HG03066 (cell line): ENCODE measurements around the gene CTNNB1.

Experiments used
- ATAC-seq: cut with Tn5 transposase; IDR thresholded peaks from one replicate; pipeline ENCODE4 v1.9.1; 2021; ENCODE audit warnings: low read depth; ENCODE audit not compliant: unreplicated experiment

Gene CTNNB1

DNA sequence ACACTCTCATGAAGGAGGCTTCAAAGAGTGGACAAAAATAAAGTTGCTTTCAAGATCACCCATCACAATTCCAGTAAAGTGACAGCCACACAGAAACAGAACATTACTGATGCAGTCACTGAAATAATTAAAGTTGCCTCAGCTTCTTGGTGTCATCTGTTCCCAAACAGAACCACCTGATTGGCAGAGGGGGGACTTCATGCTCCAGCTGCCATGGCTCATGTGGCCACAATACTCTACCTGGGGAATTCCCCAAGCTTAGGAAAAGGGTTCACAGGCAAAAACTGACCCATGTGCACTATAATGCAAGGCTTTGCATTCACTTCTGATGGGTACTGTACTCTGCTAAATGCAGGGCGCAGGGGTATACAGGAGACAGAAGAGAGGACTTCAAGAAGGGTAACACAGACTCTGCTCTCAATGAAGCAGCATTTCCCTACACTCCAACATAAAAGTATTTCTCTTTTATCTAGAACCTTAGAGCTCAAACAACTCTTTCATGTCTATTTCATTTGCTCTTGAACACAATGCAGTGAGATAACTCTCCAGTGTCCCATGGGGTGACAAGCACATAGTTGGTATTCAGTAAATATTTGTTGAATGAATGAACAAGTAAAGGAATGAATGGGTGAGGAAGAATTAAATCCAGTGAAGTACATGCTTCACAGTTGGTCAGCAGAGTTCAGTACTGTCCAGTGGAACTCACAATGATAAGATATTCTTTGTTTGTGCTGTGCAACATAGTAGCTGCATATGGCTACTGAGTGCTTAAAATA, 8.6 kb upstream of the CTNNB1 start:
- no peak for ATAC-seq

DNA sequence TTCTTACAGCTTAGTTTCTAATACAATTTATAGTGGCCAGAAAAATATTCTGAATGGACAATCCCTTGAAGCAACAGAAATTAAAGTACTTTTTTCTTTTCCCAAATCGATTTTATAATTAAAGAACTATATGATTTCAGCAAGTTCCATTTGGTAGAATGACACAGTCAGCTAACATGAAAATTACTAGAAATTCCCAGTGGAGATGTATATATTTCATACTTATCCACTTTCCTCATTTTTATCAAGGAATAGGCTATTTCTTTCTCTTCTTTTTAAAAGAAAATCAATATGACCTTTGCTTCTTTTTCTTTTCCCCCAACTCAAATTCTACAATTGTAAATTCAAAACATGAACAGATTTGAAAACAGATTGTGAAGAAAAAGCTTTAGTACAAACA, 6.4 kb upstream of the CTNNB1 start:
- ATAC-seq: no peak

GRCh38 chr3:41193794-41194539, 5.3 kb upstream of the CTNNB1 start:
- ATAC-seq: no peak

- ATAC-seq: no peak
Measured at GRCh38 chr3:41194701-41195100, 4.6 kb upstream of the CTNNB1 start.

DNA sequence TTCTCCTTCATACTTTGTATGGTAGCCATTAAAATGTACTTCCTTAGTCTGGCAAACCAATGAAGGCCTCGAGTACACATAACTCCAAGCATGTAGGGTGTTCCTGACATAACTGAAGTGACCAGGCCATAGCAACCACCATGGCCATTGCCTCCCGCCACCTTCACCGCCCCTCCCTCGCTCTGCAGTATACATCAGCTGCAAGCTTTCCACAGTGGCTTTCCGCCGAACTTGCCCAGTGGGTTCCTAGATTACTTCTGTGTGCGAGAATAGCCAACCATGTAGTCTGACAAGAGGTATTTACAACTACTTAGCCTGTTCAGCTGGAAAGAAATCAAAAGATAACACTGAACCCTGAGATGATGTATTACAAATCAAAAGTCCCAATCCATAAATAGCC, 3.4 kb upstream of the CTNNB1 start:
- no peak for ATAC-seq

DNA sequence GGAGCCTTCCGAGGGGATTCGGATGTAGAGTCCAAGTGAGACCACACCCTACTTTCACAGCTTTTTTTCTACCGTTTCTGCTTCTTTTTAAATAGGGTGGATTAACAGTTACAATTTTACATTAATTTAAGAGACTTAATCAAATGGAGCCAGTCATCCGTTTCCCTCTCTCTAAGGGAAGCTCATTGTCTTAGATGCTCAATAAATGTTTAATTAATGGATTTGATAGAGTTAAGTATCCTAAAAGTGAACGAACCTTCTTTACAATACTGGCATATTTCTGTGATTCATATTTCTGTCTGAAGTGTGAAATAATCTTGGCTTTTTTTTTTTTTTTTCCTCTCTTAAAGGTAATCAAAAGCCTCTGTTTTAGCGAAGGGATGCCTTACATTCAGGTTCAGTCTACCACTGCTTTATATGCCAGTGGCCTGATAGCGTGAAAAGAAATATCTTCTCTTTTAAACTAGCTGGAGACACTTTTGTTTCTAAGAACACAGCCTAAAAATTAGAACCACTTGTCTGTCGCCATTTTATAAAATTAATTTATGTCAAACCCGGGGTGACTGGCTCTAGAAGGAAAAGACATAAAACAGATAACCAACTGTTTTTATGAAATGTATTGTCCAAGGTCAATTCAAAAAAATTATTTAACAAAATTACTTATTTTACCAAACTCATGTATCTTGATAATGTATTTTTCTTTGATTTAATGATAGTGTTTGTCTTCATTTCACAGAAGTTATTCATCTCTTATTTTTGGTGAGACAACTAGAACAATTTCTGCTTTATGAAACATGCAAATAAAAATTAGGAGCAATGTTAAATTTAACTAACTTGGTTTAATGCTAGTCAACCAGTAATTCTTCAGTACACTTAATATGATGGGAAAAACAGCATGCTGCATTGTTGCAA, 2.5 kb upstream of the CTNNB1 start:
- ATAC-seq: no peak

DNA sequence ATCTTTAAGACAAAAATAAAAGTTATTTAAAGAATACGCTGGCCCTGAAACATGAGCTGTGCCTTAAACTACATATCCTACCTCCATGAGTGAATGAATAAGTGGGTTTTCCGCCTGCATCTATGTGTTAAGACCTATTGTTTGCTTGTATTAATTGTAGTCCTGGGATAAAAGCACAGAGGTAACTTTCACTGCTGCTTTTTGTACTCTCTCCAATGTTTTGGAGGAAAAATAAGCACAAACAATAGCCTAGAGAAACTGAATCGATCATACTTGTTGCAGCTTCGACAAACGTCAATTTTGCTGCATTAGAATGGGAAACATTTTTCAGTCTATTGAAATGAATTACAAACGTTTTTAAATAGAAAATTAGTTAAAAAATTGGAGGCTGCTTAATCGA, 1.3 kb upstream of the CTNNB1 start:
- no peak for ATAC-seq

GRCh38 chr3:41198526-41198925, 779 bp upstream of the CTNNB1 start:
- ATAC-seq: peak; percentile 0

- ATAC-seq: peak; percentile 22
Measured at GRCh38 chr3:41199866-41200668, 762 bp downstream of the CTNNB1 start.

DNA sequence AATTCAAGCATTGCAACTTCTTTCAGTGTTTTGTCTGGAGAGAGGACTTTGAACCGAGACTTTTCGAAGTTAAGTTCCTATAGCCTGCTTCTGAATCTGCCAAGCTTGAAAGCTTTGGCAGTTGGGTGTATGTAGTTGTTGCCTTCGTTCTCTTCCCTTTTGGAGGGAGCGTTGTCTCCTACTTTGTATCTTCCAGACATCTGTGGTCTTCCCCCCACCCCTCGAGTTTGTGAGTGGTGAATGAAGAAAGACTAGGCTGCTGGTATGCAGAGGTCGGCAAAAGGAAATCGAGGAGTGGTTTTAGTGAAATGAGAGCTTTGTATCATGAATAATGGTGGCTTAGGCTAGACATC, 1.3 kb downstream of the CTNNB1 start:
- ATAC-seq: no peak

- ATAC-seq: no peak
Measured at GRCh38 chr3:41202075-41202833, 2.9 kb downstream of the CTNNB1 start.

- no peak for ATAC-seq
Measured at GRCh38 chr3:41202834-41203345, 3.6 kb downstream of the CTNNB1 start.

DNA sequence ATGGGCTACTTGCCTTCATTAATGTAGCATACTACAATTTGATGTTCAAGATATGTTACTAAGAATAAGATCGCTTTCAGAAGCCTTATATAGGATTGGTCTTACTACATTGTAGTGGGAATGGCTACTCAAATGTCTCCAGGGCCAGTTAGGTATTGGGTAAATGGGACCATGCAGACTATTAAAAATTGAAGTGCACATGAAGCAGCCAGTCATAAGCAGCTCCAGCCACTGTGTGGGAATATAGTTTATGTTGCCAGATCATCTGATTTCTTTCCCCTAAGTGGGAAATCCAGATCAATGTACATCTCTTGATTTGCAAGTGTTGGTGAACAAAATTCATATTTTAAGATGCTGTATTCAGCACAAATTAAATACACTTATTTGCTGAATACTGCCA, 5.1 kb downstream of the CTNNB1 start:
- no peak for ATAC-seq

- no peak for ATAC-seq
Measured at GRCh38 chr3:41205591-41205990, 6.3 kb downstream of the CTNNB1 start.

DNA sequence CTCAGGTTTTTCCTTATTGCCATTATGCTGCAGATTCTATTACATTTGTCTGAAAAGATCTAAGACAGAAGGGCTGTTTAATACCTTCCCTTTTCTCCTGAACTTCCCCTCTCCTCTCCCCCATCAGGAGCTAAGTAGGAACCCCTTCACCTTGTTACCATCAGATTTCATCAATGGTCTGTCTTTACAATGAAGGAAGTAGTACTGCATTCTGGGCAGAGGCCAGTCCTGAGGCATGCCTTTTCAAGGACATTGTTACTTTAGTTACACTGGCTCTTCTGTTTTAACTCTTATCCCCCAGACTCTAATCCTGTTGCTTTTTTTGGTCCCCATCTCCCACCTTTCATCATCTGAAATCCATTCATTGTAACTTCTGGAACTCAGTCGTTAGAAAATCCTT, 8.1 kb downstream of the CTNNB1 start:
- no peak for ATAC-seq

DNA sequence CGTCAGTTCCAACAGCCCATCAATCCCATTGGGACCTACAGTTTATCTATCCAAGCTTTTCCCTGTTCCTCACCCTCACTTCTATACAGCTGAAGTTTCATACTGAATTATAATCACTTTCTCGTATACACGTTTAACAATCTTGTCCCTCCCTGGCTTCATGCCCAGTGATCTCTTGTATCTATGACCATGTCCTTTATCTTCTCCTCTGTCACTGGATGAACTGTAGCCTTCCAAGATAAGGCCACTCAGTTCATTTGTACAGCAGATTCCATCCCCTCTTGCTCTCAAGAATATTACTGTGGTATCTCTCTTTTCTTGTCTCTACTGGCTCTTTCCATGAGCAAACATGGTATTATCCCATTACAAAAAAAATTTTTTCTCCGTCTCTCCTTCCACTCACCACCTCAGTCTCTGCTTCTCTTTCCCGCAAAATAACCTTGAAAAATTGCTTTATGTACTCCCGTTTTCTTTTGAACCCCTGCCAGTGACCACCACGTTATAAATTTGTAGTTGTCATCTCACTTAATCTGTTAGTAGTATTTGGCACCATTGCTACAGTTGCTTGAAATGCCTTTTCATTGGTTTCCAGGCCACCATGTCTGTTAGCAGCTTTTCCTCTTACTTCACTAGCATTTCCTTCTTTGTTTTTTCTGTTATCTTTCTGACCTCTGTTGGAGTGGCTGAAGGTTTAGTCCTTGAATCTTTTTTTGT, 9.4 kb downstream of the CTNNB1 start:
- ATAC-seq: no peak

- ATAC-seq: no peak
Measured at GRCh38 chr3:41209646-41210045, 10.3 kb downstream of the CTNNB1 start.

DNA sequence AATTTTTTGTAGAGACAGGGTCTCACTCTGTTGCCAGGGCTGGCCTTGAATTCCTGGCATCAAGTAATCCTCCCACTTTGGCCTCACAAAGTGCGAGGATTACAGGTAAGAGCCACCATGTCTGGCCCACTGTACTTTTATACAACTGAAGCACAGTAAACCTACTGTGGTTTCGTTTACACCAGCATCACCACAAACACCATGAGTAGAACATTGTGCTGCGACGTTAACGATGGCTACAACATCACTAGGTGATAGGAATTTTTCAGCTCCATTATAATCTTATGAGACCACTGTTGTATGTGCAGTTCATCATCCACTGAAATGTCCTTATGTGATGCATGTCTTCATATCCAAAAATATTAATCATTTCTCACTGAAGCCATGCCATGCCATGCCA, 11.7 kb downstream of the CTNNB1 start:
- ATAC-seq: no peak

- ATAC-seq: no peak
Measured at GRCh38 chr3:41212088-41212487, 12.8 kb downstream of the CTNNB1 start.
